ENCODE results near the gene GIPC1.

Gene GIPC1

DNA sequence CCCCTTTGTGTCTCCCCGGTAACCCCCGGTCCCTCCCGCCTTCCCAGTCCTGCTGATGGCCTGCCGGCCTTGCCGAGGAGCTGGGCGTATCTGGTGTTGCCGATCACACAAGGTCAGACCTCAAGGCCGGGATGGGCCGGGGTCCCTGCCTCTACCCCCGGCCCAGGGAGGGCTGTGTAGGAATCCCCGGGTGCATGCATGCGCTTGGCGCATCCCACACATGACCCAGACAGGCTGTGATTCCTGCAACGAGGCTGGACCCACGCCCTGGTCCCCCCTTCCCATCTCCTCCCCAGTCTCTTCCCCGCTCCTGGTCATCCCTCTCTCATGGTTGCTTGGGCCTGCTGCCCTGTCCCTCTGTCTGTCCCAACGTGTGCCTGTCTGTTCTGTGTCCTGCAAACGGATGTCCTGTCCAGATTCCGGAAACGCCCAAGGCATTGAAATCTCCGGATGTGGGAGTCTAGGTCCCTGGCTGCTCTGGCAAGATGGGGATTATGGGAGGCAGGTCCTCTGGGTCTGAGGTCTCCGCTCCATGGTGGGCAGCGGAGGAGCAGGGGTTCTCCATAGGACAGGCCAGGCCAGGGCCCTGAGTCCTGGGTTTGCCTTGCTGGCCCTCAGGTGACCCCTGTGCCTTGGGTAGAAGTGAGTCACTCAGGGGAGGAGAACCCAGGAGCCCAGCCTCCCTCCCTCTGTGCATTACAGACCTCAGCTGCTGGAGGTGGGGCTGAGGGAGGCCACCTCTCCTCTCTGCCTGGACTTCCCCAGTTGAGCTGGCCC, 61.2 kb downstream of the GIPC1 start:
- no peak for DNase-seq (ENCODE audit: low read depth)

DNA sequence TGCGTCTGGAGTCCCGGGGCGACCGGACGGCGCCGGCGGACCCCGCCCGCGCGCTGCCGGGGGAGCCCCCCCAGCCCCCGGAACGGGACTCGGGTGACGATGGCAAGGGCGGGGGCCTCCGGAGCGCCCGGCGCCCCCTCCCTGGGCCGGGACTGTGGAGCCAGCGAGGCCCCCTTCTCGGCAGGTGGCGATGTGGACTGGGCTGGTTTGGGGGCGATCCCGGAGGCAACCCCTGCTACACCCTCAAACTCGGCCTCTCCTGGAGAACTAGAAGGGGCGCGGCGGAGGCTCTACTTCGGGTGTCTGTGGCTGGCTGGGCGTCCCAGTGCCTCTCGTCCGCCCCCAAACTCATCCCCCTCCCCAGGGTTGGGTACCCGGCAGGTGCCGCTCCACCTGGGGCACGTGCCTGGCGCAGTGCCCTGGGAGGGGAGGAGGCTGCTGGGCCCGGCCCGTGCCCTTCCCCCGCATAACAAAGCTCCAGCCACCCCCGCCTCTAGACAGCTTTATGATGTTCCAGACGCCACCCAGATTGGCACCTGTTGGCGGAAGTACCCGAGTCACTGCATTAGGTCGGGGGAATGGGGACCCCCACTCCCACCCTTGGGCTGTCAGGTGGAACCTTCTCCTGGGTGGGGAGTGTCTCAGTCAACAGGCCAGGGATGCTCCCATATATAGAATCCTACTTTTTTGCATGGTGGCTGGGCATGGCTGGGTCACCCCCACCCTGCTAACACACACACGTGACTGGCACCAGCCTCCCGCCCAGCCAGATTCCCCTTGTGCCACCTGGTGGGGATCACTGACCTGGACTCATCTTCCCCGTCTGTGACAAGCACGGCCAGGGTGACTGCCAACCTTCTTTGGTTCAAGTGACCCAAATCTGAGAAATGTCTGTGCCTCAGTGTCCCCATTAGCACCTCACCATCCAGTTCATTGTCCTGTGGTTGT, 62.1 kb downstream of the GIPC1 start:
- DNase-seq (ENCODE audit: low read depth) = peak; percentile 70

DNA sequence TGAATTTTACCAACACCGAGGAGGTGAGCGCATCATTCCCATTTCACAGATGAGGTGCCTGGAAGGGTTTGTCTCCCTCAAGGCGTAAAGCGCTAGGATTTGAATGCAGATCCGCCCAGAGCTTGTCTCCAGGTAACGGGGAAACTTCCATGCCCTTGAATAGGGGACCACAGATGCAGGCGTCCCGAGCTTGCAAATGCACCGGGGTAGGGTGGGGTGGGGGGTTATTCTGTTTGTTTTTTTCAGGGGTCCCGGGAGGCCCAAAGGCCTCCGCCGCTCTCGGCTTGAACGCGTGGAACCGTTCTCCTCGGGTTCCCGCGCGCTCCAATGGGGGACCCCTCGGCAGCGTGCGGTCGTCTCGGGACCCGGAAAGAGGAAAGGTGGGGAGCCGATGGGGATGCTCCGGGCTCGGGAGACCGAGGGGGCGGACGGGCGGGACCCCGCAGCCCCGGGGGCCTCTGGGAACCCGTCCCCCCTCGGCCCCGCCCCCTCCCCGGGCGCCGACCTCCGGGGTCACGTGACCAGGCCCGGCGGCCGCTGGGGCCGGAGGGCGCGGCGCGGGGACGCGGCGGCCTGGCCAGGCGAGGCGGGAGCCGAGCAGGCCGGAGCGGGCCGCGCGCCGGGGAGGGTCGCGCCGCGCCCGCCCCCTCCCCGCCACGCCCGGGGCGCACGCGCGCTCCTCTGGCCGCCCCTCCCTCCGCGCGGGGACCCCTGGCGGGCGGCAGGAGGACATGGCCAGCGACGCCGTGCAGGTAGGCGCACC, 63.0 kb downstream of the GIPC1 start, which contains the start of gene PKN1:
PKN1 (plus strand) TSS at position 516 of the 763 bp plus-strand sequence; CDS start at position 732, 216 bp downstream.
- no peak for DNase-seq (ENCODE audit: low read depth)

DNA sequence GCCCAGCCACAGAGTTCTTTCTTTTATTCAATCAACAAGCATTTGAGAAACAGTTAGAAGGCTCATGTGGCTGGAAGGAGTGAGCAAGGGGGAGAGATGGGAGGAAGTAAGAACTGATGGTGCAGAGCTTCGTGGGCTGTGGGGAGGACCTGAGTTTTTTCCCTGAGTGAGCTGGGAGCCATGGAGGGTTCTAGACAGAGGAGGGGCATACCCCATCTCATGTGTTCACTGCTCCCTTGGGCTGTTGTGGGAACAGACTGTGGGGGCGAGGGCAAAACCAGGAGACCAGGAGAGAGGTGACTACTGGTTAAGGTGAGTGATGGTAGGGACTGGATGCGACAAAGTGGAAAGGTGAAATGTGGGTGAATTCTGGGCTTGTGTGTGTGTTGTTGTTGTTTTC, 65.2 kb downstream of the GIPC1 start:
- DNase-seq (ENCODE audit: low read depth) = no peak

DNA sequence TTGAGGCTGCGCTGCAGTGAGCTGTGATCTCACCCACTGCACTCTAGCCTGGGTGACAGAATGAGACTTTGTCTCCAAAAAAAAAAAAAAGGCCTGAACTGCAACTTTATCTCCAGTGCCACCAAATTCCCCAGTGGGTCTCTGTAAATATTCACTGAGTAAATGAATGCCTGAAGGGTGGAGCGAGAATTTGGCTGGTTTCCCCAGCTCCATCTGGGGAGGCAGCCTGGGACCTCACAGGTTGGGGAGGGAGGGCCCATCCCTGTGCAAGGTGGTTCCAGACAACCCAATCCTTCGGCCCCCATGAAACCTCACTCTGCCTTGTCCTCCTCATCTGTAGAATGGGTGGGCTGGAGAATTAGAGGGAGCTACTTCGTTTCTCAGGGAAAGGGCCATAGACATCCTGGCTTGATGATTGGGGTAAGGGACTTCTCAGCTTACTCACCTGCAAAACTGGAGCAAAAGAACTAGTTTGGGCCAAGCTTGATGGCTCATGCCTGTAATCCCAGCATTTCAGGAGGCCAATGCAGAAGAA, 67.0 kb downstream of the GIPC1 start:
- DNase-seq (ENCODE audit: low read depth) = no peak
